Embryonic facial prominence (tissue), 1 donor: ENCODE measurements around the gene ZNG1F.
"Not testable (repeated sequence)": the region's sequence is repeated elsewhere in the genome, so short reads cannot be mapped to it uniquely, and the experiment has no call there.

ENCODE experiments used
- DNase-seq: peaks from one replicate; pipeline ENCODE4 v3.0.0-alpha.2; 2016; ENCODE audit errors: extremely low spot score

Gene ZNG1F

GRCh38 chr9:41086215-41086614, 102.9 kb downstream of the ZNG1F start:
- DNase-seq: not testable (repeated sequence)

- not testable (repeated sequence) for DNase-seq
Measured at GRCh38 chr9:41082358-41082757, 106.8 kb downstream of the ZNG1F start.
